H1 (cell line): ENCODE results near the gene DIPK1B. TPM values are rescaled to one million over a fixed set of nuclear protein-coding genes. Genes with fewer than 3 reads are reported as not detected.

Experiments
- CTCF ChIA-PET: fragments of 300-600 bp; sonication (Branson Sonifier 250); formaldehyde crosslinking; loops from one replicate; lab custom pipeline; 2021; ENCODE audit not compliant: partially characterized antibody; lab: Charles Lee
- POLR2A ChIA-PET: fragments of 300-600 bp; sonication (Branson Sonifier 250); formaldehyde crosslinking; loops from one replicate; lab custom pipeline; 2021; ENCODE audit warnings: inconsistent platforms; ENCODE audit not compliant: partially characterized antibody; lab: Charles Lee
- DNase-seq, 2 experiments: peaks; one replicate each; pipeline versions ENCODE4 v3.0.0 to v3.0.0-alpha.2; 2010 to 2022; ENCODE audit warnings: low spot score in 2 of 2, low read depth in 1 of 2, mixed read lengths in 1 of 2
- FAIRE-seq: peaks from 2 replicates; lab custom pipeline; 2011; peaks lifted over from hg19 to GRCh38; lab: Jason Lieb, UNC
- H2AFZ ChIP-seq: 2 replicates; pipeline ENCODE4 v1.8.1; 2012; ENCODE audit warnings: low read length, inconsistent platforms
- H2AK5ac ChIP-seq: 2 replicates; pipeline ENCODE4 v1.6.1; 2013; ENCODE audit warnings: low read depth, low read length
- H2BK120ac ChIP-seq: replicated peaks from 2 replicates; pipeline ENCODE3; 2013; ENCODE audit warnings: low read depth, low read length, inconsistent platforms
- H2BK12ac ChIP-seq: 2 replicates; pipeline ENCODE4 v1.6.1; 2013; ENCODE audit warnings: low read depth, low read length
- H2BK15ac ChIP-seq: 2 replicates; pipeline ENCODE4 v1.6.1; 2013; ENCODE audit warnings: low read length
- H2BK20ac ChIP-seq: 2 replicates; pipeline ENCODE4 v1.6.1; 2013; ENCODE audit warnings: low read length
- H2BK5ac ChIP-seq: 2 replicates; pipeline ENCODE4 v1.6.1; 2013; ENCODE audit warnings: low read depth, low read length
- H3K14ac ChIP-seq: 2 replicates; pipeline ENCODE4 v1.6.1; 2013; ENCODE audit warnings: inconsistent platforms; ENCODE audit not compliant: insufficient read length
- H3K18ac ChIP-seq: 2 replicates; pipeline ENCODE4 v1.6.1; 2013; ENCODE audit warnings: low read length; ENCODE audit errors: extremely low read depth
- H3K23ac ChIP-seq: 2 replicates; pipeline ENCODE4 v1.6.1; 2013; ENCODE audit warnings: inconsistent platforms; ENCODE audit not compliant: insufficient read length
- H3K23me2 ChIP-seq: 2 replicates; pipeline ENCODE4 v1.6.1; 2013; ENCODE audit warnings: low read depth, low read length
- H3K27ac ChIP-seq: 2 replicates; pipeline ENCODE4 v1.6.1; 2011; ENCODE audit warnings: low read depth, low read length, inconsistent platforms
- H3K27me3 ChIP-seq, 4 experiments: replicated peaks in 1 of 4; 1 replicate in 1 of 4; 2 replicates in 3 of 4; pipeline versions ENCODE4 v1.6.1 to v1.8.1; 2011 to 2013; ENCODE audit warnings: low read length in 3 of 4, mild to moderate bottlenecking in 3 of 4, inconsistent platforms in 2 of 4, mixed read lengths in 2 of 4, moderate library complexity in 1 of 4; ENCODE audit not compliant: control insufficient read depth in 3 of 4, insufficient read depth in 3 of 4; ENCODE audit errors: extremely low read depth in 1 of 4
- H3K36me3 ChIP-seq, 4 experiments: 2 replicates each; pipeline versions ENCODE4 v1.6.1 to v1.8.1; 2011 to 2013; ENCODE audit warnings: mild to moderate bottlenecking in 4 of 4, low read length in 3 of 4, moderate library complexity in 2 of 4, control low read depth in 1 of 4, inconsistent platforms in 1 of 4; ENCODE audit not compliant: insufficient read depth in 4 of 4, control insufficient read depth in 2 of 4
- H3K4ac ChIP-seq: replicated peaks from 2 replicates; pipeline ENCODE3; 2013; ENCODE audit warnings: low read length, low read depth, mixed read lengths, inconsistent platforms; ENCODE audit not compliant: insufficient read length
- H3K4me1 ChIP-seq, 4 experiments: replicated peaks in 1 of 4; 1 replicate in 1 of 4; 2 replicates in 3 of 4; pipeline versions ENCODE4 v1.6.1 to v1.8.1; 2011 to 2013; ENCODE audit warnings: low read length in 3 of 4, inconsistent platforms in 2 of 4, mixed read lengths in 1 of 4; ENCODE audit not compliant: insufficient read depth in 4 of 4, control insufficient read depth in 3 of 4
- H3K4me2 ChIP-seq, 2 experiments: 2 replicates each; pipeline versions ENCODE4 v1.6.1 to v1.8.1; 2011 to 2013; ENCODE audit warnings: low read depth in 2 of 2, low read length in 2 of 2, control low read depth in 1 of 2, inconsistent platforms in 1 of 2, mild to moderate bottlenecking in 1 of 2; ENCODE audit not compliant: insufficient read depth in 1 of 2
- H3K4me3 ChIP-seq, 4 experiments: fragments of 200-600, 300-600 bp in 1 of 4; sonication (generic), shearing (Covaris generic), sonication (Bioruptor Twin) in 1 of 4; 2 replicates each; pipeline versions ENCODE4 v1.5.1 to v1.8.1; 2011 to 2016; ENCODE audit warnings: low read length in 4 of 4, low read depth in 3 of 4, control low read depth in 2 of 4, inconsistent platforms in 2 of 4, mild to moderate bottlenecking in 2 of 4, mixed read lengths in 1 of 4, moderate library complexity in 1 of 4; ENCODE audit not compliant: insufficient read depth in 2 of 4; ENCODE audit errors: extremely low read depth in 1 of 4
- H3K56ac ChIP-seq: replicated peaks from 2 replicates; pipeline ENCODE3; 2013; ENCODE audit warnings: low read depth, mild to moderate bottlenecking, mixed read lengths, low read length, inconsistent platforms; ENCODE audit not compliant: insufficient read length
- H3K79me1 ChIP-seq: 2 replicates; pipeline ENCODE4 v1.6.1; 2013; ENCODE audit warnings: low read depth, low read length, control low read depth
- H3K79me2 ChIP-seq, 2 experiments: 2 replicates each; pipeline versions ENCODE4 v1.6.1 to v1.8.1; 2012 to 2013; ENCODE audit warnings: low read length in 2 of 2, mild to moderate bottlenecking in 2 of 2, inconsistent platforms in 1 of 2; ENCODE audit not compliant: insufficient read depth in 2 of 2, control insufficient read depth in 1 of 2
- H3K9ac ChIP-seq, 4 experiments: replicated peaks in 1 of 4; 1 replicate in 1 of 4; 2 replicates in 3 of 4; pipeline versions ENCODE4 v1.6.1 to v1.8.1; 2011 to 2013; ENCODE audit warnings: low read depth in 3 of 4, low read length in 3 of 4, control low read depth in 2 of 4, mild to moderate bottlenecking in 2 of 4, moderate library complexity in 2 of 4, inconsistent platforms in 1 of 4; ENCODE audit errors: extremely low read depth in 1 of 4
- H3K9me3 ChIP-seq, 2 experiments: 2 replicates each; pipeline versions ENCODE4 v1.6.1 to v1.8.1; 2012 to 2013; ENCODE audit warnings: mild to moderate bottlenecking in 2 of 2, moderate library complexity in 2 of 2, control low read depth in 1 of 2, inconsistent platforms in 1 of 2, low read depth in 1 of 2, low read length in 1 of 2, mixed read lengths in 1 of 2; ENCODE audit not compliant: insufficient read depth in 2 of 2
- H4K20me1 ChIP-seq, 2 experiments: replicated peaks in 1 of 2; 2 replicates each; pipeline versions ENCODE3 to v1.8.1; 2011 to 2013; ENCODE audit warnings: inconsistent platforms in 2 of 2, low read length in 2 of 2, mild to moderate bottlenecking in 1 of 2; ENCODE audit not compliant: insufficient read depth in 2 of 2, control insufficient read depth in 1 of 2
- H4K5ac ChIP-seq: 2 replicates; pipeline ENCODE4 v1.6.1; 2013; ENCODE audit warnings: low read length, low read depth, mixed read lengths, inconsistent platforms; ENCODE audit not compliant: insufficient read length
- H4K8ac ChIP-seq: 2 replicates; pipeline ENCODE4 v1.8.0; 2013; ENCODE audit warnings: mild to moderate bottlenecking, moderate library complexity, low read length, inconsistent platforms; ENCODE audit not compliant: insufficient read depth; ENCODE audit errors: extremely low read depth
- H4K91ac ChIP-seq: replicated peaks from 2 replicates; pipeline ENCODE3; 2013; ENCODE audit warnings: low read length, mixed read lengths, inconsistent platforms; ENCODE audit not compliant: insufficient read length
- ATF3 ChIP-seq: IDR thresholded peaks from 2 replicates; pipeline ENCODE4 v1.6.1; 2011; ENCODE audit warnings: low read depth, mild to moderate bottlenecking, low read length; ENCODE audit not compliant: insufficient read depth
- GABPA ChIP-seq: IDR thresholded peaks from 2 replicates; pipeline ENCODE4 v1.6.1; 2011; ENCODE audit warnings: mild to moderate bottlenecking, low read length, moderate library complexity, borderline replicate concordance; ENCODE audit not compliant: insufficient read depth
- MAFK ChIP-seq: IDR thresholded peaks from 2 replicates; pipeline ENCODE4 v1.6.1; 2012; ENCODE audit warnings: low read depth, mild to moderate bottlenecking, improper control_type of control experiment, low read length
- SRF ChIP-seq: IDR thresholded peaks from 2 replicates; pipeline ENCODE4 v1.6.1; 2011; ENCODE audit warnings: mild to moderate bottlenecking, low read depth, low read length, moderate library complexity
- WGBS, 2 experiments: shearing (Covaris generic) in 1 of 2; methylation state at CpG; one replicate each; pipeline versions ENCODE4 v1.1.6 to v1.1.7; 2013 to 2015; ENCODE audit warnings: low lambda C conversion rate in 2 of 2, mixed read lengths in 2 of 2, inconsistent platforms in 1 of 2, low coverage in 1 of 2, missing lambda C conversion rate in 1 of 2; ENCODE audit not compliant: insufficient replicate concordance in 2 of 2, insufficient coverage in 1 of 2, insufficient read length in 1 of 2; ENCODE audit errors: extremely low coverage in 1 of 2, missing lambda C conversion rate in 1 of 2; 5-methylcytosine and 5-hydroxymethylcytosine counted together
- polyA plus RNA-seq, 7 experiments: library from polyadenylated mRNA; depleted of rRNA in 3 of 7; stranded (reverse) in 5 of 7; unstranded in 2 of 7; fragments of >200 nt in 5 of 7; fragments of 200-250 nt in 2 of 7; gene quantifications; 1 replicate in 5 of 7; 2 replicates in 1 of 7; 4 replicates in 1 of 7; pipeline versions ENCODE4 v1.2.1 to v1.2.3, GENCODE V29; 2011 to 2013; ENCODE audit warnings: missing spikeins in 2 of 7, mixed read lengths in 2 of 7
- total RNA-seq: library from RNA; stranded (reverse); fragmentation: NEBNext Ultra II Directional; extraction: Animal tissue kit (Norgen Biotek cat#: 25700); gene quantifications from 2 replicates; pipeline ENCODE4 v1.2.1, GENCODE V29; 2021

Gene DIPK1B
- total and polyA plus RNA-seq, 2 of the 8 experiments (the other 6 are each of a cell fraction or from before 2014, with no cell fraction given) = 32.3 to 64.8 TPM

DNA sequence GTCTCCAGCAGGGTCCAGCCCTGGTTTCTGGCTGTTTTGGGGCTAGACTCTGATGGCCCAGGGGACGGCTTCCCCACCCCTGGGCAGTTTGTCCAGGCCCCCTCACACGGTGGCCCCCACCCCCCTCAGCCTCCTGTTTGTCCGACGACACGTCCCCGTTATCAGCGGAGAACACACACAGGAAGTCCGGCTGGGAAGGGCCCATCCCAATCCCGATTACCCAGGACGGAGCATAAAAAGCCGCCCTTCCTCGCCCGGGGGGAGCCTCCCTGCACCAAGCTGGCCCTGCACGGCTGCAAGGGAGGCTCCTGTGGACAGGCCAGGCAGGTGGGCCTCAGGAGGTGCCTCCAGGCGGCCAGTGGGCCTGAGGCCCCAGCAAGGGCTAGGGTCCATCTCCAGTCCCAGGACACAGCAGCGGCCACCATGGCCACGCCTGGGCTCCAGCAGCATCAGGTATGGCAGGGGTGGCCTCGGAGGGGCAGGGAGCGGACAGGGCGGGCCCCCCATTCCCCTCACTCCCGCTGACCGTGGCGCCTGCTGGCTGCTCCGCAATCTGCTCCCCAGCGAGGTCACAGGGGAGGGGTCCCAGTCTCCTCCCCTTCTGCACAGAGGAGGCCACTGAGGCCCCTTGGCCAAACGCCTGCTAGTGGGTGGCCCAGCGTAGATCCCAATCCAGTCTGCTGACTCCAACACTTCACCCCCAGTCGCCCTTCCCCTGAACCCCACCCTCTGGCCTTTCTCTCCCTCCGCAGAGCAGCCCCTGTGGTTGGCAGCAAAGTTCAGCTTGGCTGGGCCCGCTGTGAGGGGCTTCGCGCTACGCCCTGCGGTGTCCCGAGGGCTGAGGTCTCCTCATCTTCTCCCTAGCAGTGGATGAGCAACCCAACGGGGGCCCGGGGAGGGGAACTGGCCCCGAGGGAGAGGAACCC, 49.5 kb upstream of the DIPK1B start, which contains the start of gene EGFL7:
EGFL7 (plus strand) TSS at position 261 of the 926 bp plus-strand sequence. CDS start 5,367 bp downstream, outside the sequence.
- Histone ChIP-seq H2AK5ac (no peak within 1 kb of the TSS), H3K56ac (no peak within 1 kb of the TSS), H2BK20ac (no peak within 1 kb of the TSS), H3K36me3 (no peaks in the 10 kb centered on the region), H3K27me3 (no peaks in the 10 kb centered on the region; a peak in 2 of 7 replicates), H2AFZ (no peak within 1 kb of the TSS), H2BK120ac (no peak within 1 kb of the TSS), H3K4me1 (peaks cover 0 to 4% (median 2%) of the 10 kb centered on the region in 4 experiments; a peak in 4 of 7 replicates), H3K9me3 (no peaks in the 10 kb centered on the region), H2BK15ac (no peak within 1 kb of the TSS), H4K8ac (0 out of 2 replicates have a peak within 1 kb of the TSS, but pooled peaks have one; percentile 85), H3K4ac (no peak within 1 kb of the TSS), H3K27ac (no peak within 1 kb of the TSS), H3K4me3 (no peak within 1 kb of the TSS), H4K5ac (no peak within 1 kb of the TSS), H2BK5ac (no peak within 1 kb of the TSS), H3K14ac (no peak within 1 kb of the TSS), H4K20me1 (no peaks in the 10 kb centered on the region), H3K4me2 (no peak within 1 kb of the TSS), H3K18ac (no peak within 1 kb of the TSS; the same call in 1 of the 2 replicates), H3K79me1 (no peaks in the 10 kb centered on the region), H2BK12ac (no peak within 1 kb of the TSS), H3K23me2 (no peaks in the 10 kb centered on the region; the same call in 1 of the 2 replicates), H3K9ac (no peak within 1 kb of the TSS), H3K79me2 (no peaks in the 10 kb centered on the region), H3K23ac (no peak within 1 kb of the TSS), H4K91ac (no peak within 1 kb of the TSS)
- ChIA-PET CTCF (interaction anchor here (0.6 to 3.9 kb wide), 7 partner anchors 9 to 843 kb away, joined by 3 to 21 read pairs (median 4); no protein-coding TSS in a partner anchor), POLR2A (interaction anchor here (1.6 kb wide), 1 partner anchor 9 kb away, joined by 4 read pairs; no protein-coding TSS in a partner anchor)
- WGBS, 2 experiments = 89% methylated on average over 28 of the region's 38 CpGs; no CpG with 5 or more reads in 1 of the 2 experiments
- DNase-seq = peak in 1 of 2 experiments; percentile 45
- FAIRE-seq = no peak
- TF ChIP-seq MAFK = no peak
- no peak for TF ChIP-seq SRF
- TF ChIP-seq ATF3 = no peak
- TF ChIP-seq GABPA = 0 out of 2 replicates have a peak, but pooled peaks have one; percentile 9
